HG03558 (cell line): ENCODE data around the gene HHIPL1.
"Not testable (repeated sequence)": the region's sequence is repeated elsewhere in the genome, so short reads cannot be mapped to it uniquely, and the experiment has no call there.

Experiments used
- ATAC-seq: cut with Tn5 transposase; IDR thresholded peaks from one replicate; pipeline ENCODE4 v1.9.1; 2021; ENCODE audit warnings: moderate number of reproducible peaks; ENCODE audit not compliant: unreplicated experiment; ENCODE audit errors: extremely low read depth

Gene HHIPL1

GRCh38 chr14:99632410-99633035 is 12.4 kb upstream of the HHIPL1 start:
- ATAC-seq: no peak

- no peak for ATAC-seq
These were observed 11.8 kb upstream of the HHIPL1 start for GRCh38 chr14:99633141-99633540.

- no peak for ATAC-seq
These were observed 11.0 kb upstream of the HHIPL1 start for GRCh38 chr14:99633918-99634317.

GRCh38 chr14:99634443-99634842 is 10.5 kb upstream of the HHIPL1 start:
- no peak for ATAC-seq

- no peak for ATAC-seq
These were observed 9.8 kb upstream of the HHIPL1 start for GRCh38 chr14:99635116-99635515.

GRCh38 chr14:99636487-99636886 is 8.4 kb upstream of the HHIPL1 start:
- no peak for ATAC-seq

- no peak for ATAC-seq
These were observed 7.3 kb upstream of the HHIPL1 start for GRCh38 chr14:99637624-99638023.

GRCh38 chr14:99642771-99643170 is 2.2 kb upstream of the HHIPL1 start:
- not testable (repeated sequence) for ATAC-seq

GRCh38 chr14:99643343-99643742 is 1.6 kb upstream of the HHIPL1 start:
- no peak for ATAC-seq

- no peak for ATAC-seq
These were observed 818 bp upstream of the HHIPL1 start for GRCh38 chr14:99644035-99644587.

GRCh38 chr14:99645545-99646505 is 896 bp downstream of the HHIPL1 start:
- no peak for ATAC-seq

GRCh38 chr14:99647411-99647810 is 2.5 kb downstream of the HHIPL1 start:
- no peak for ATAC-seq

- no peak for ATAC-seq
These were observed 3.3 kb downstream of the HHIPL1 start for GRCh38 chr14:99648027-99648784.

GRCh38 chr14:99649219-99649618 is 4.3 kb downstream of the HHIPL1 start:
- ATAC-seq: no peak

GRCh38 chr14:99649643-99650042 is 4.7 kb downstream of the HHIPL1 start:
- ATAC-seq: no peak

- no peak for ATAC-seq
These were observed 5.3 kb downstream of the HHIPL1 start for GRCh38 chr14:99650189-99650588.

- ATAC-seq: no peak
These were observed 7.2 kb downstream of the HHIPL1 start for GRCh38 chr14:99651953-99652746.

- ATAC-seq: no peak
These were observed 9.5 kb downstream of the HHIPL1 start for GRCh38 chr14:99654235-99654985.

- no peak for ATAC-seq
These were observed 10.6 kb downstream of the HHIPL1 start for GRCh38 chr14:99655521-99655920.
